Esophagus muscularis mucosa (tissue), 4 donors: ENCODE results near the gene SDF4.

Experiments
- CTCF ChIP-seq, 3 experiments: fragments of 200-600 bp in 2 of 3; fragments of 450-650 bp in 1 of 3; sonication (generic) in 2 of 3; IDR thresholded peaks; one replicate each; pipeline ENCODE4 v1.5.1; 2017 to 2019; ENCODE audit warnings: antibody characterized with exemption in 3 of 3, mild to moderate bottlenecking in 2 of 3, moderate library complexity in 1 of 3
- EP300 ChIP-seq: sonication (generic); formaldehyde crosslinking; IDR thresholded peaks from one replicate; pipeline ENCODE4 v1.6.1; 2017; ENCODE audit warnings: antibody characterized with exemption
- POLR2A ChIP-seq: fragments of 450-650 bp; IDR thresholded peaks from one replicate; pipeline ENCODE4 v1.6.1; 2017; ENCODE audit warnings: antibody characterized with exemption, moderate library complexity, mild to moderate bottlenecking, low read depth
- POLR2AphosphoS5 ChIP-seq, 2 donors: sonication (generic); formaldehyde crosslinking; IDR thresholded peaks; one replicate each; pipeline ENCODE4 v1.6.1; 2017; ENCODE audit warnings: antibody characterized with exemption in 2 of 2

- TF ChIP-seq CTCF (IDR thresholded peaks at IDR 0.05), result no peak
- no peak for TF ChIP-seq POLR2A
- TF ChIP-seq EP300, result no peak
- TF ChIP-seq POLR2AphosphoS5 (IDR thresholded peaks at IDR 0.05), result no peak
Observed at GRCh38 chr1:1247341-1247913, 15.6 kb upstream of the SDF4 start.
